Motor neuron (in vitro differentiated cells): Measurements from ENCODE around the gene CIZ1. TPM values are rescaled to one million over a fixed set of nuclear protein-coding genes. Genes with fewer than 3 reads are reported as not detected.
"Not testable (repeated sequence)": the region's sequence is repeated elsewhere in the genome, so short reads cannot be mapped to it uniquely, and the experiment has no call there.

ENCODE experiments used
- ATAC-seq, 8 experiments: fragments of 200-7000 bp; cut with Tn5 transposase; replicated peaks in 6 of 8; 2 replicates each; pipeline ENCODE4 v1.8.0; 2021; ENCODE audit warnings: mild to moderate bottlenecking in 8 of 8, moderate library complexity in 8 of 8
- H3K27ac ChIP-seq, 2 donors: fragments of 250-450 bp; sonication (Bioruptor Pico); 2 replicates each; pipeline ENCODE4 v1.9.0; 2021; ENCODE audit warnings: antibody characterized with exemption in 2 of 2, mild to moderate bottlenecking in 2 of 2, moderate library complexity in 1 of 2
- H3K4me1 ChIP-seq, 2 donors: fragments of 250-450 bp; sonication (Bioruptor Pico); replicated peaks in 1 of 2; 2 replicates each; pipeline ENCODE4 v1.6.1; 2021; ENCODE audit warnings: antibody characterized with exemption in 2 of 2, mild to moderate bottlenecking in 2 of 2, moderate library complexity in 1 of 2
- H3K4me3 ChIP-seq, 5 donors: fragments of 250-450 bp; sonication (Bioruptor Pico); 2 replicates each; pipeline ENCODE4 v1.9.0; 2021; ENCODE audit warnings: antibody characterized with exemption in 5 of 5, mild to moderate bottlenecking in 5 of 5, moderate library complexity in 4 of 5
- WGBS, 10 experiments: fragments of 450-650 bp; shearing (Covaris generic); methylation state at CpG; one replicate each; pipeline ENCODE4 v1.0.0; 2022; 5-methylcytosine and 5-hydroxymethylcytosine counted together
- in situ Hi-C, 9 experiments: fragments of 400-800 bp; cut with MboI; loops; one replicate each; pipeline ENCODE4 v1.15.0; 2021; ENCODE audit warnings: low sequenced_read_pairs in 9 of 9, low pct_unique_long_range_greater_than_20kb in 2 of 9; ENCODE audit not compliant: unreplicated experiment in 9 of 9
- total RNA-seq, 8 experiments: library from RNA; unstranded; fragments of 300-600 nt; gene quantifications; 2 replicates each; pipeline versions ENCODE4 v1.2.3 to v1.2.4, GENCODE V29; 2022

The CIZ1 gene
- total RNA-seq, 8 experiments from 2014 or later, result 36.3 to 92.5 (median 70.9) TPM

GRCh38 chr9:128190516-128191405 lies 611 bp downstream of the CIZ1 start:
- in situ Hi-C loops, result no loop called here
- Histone ChIP-seq H3K27ac (peak overlapping the region; percentile 90 to 92), H3K4me1 (peaks cover 11 to 15% of the 10 kb centered on the region in 2 donors), H3K4me3 (peak overlapping the region; percentile 79 to 100 (median 96))
- peak in 7 of 8 experiments; percentile 3 to 51 (median 29) for ATAC-seq
- 0 to 61% (median 0%) methylated on average over 1 to 9 of the region's 32 CpGs; no CpG with 5 or more reads in 5 of the 10 experiments for WGBS, 10 experiments

GRCh38 chr9:128190013-128190412 lies 1.4 kb downstream of the CIZ1 start:
- ATAC-seq, result no peak
- in situ Hi-C loops, result no loop called here
- no peak overlapping the region for H3K27ac ChIP-seq
- WGBS, 10 experiments, result 71 to 100% (median 92%) methylated on average over 1 to 2 of the region's 2 CpGs; no CpG with 5 or more reads in 5 of the 10 experiments
- H3K4me1 ChIP-seq, result peaks cover 11 to 15% of the 10 kb centered on the region in 2 donors
- H3K4me3 ChIP-seq, result peak overlapping the region in 1 of 5 donors; percentile 79

- Histone ChIP-seq H3K27ac (no peak overlapping the region), H3K4me1 (peaks cover 9 to 14% of the 10 kb centered on the region in 2 donors), H3K4me3 (no peak overlapping the region)
- no peak for ATAC-seq
- WGBS, 10 experiments, result 25 to 100% (median 88%) methylated on average over 1 of the region's 1 CpG; no CpG with 5 or more reads in 2 of the 10 experiments
- in situ Hi-C loops, result no loop called here
Observed at GRCh38 chr9:128188209-128188608, 3.2 kb downstream of the CIZ1 start.

DNA sequence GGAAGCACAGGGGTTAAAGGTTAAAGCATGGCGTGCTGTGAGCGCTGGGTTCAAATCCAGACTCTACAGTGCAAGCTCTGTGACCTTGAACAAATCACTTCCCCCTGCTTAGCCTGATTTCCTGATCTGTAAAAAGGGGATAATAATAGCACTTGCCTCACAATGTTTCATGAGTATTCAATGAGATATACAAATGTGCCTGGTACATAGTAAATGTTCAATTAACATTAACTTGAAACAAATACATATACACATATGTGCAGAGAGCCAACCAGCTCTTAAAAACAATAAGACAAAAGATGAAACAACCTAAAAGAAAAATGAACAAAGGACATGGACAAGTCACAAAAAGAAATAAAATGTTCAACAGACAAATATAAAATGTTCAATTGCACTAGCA lies 4.0 kb downstream of the CIZ1 start:
- in situ Hi-C loops, result no loop called here
- peaks cover 7 to 8% of the 10 kb centered on the region in 2 donors for H3K4me1 ChIP-seq
- no peak overlapping the region for H3K4me3 ChIP-seq
- 79 to 100% (median 100%) methylated on average over 1 to 2 of the region's 2 CpGs; no CpG with 5 or more reads in 5 of the 10 experiments for WGBS, 10 experiments
- H3K27ac ChIP-seq, result no peak overlapping the region
- ATAC-seq, result no peak

- no peak overlapping the region for H3K27ac ChIP-seq
- 81 to 100% (median 95%) methylated on average over 1 to 7 of the region's 11 CpGs; no CpG with 5 or more reads in 3 of the 10 experiments for WGBS, 10 experiments
- peaks cover 4 to 7% of the 10 kb centered on the region in 2 donors for H3K4me1 ChIP-seq
- no peak overlapping the region for H3K4me3 ChIP-seq
- in situ Hi-C loops, result no loop called here
- ATAC-seq, result peak in 1 of 8 experiments; percentile 4
Observed at GRCh38 chr9:128185979-128186965, 5.1 kb downstream of the CIZ1 start.

DNA sequence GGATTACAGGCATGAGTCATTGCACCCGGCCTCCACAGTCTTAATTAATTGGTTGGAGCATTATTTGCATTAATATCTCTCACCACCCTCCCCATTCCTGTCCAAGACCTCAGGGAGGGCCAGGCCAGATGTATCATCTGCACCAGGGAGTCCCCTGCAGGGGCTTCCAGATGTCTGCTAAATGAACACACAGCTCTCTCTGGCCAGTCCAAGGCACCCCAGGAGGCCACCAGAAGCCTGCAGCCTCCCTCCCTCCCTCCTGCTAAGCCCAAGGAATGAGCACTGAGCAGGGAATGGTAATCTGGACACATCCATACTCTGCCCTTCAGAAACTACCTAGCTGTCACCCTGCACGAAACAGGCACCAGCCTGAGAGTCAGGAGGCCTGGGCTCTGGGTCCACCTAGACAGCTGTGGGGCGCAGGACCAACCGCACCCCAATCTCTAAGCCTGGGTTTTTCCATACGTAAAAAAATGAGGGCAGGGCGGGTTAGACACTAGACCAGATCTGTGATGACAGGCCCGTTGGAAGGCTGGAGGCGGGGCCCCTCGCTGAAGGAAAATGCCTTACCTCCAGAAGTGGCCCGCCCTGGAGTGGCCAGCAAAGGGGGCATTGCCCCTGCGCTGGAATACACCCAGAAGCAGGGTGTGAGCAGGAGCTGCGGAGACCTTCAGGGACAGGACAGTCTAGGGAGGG lies 8.3 kb downstream of the CIZ1 start:
- Histone ChIP-seq H3K4me1 (no peaks in the 10 kb centered on the region), H3K27ac (no peak overlapping the region), H3K4me3 (no peak overlapping the region)
- ATAC-seq, result peak in 6 of 8 experiments; percentile 7 to 84 (median 22)
- WGBS, 10 experiments, result 0 to 100% (median 68%) methylated on average over 1 to 11 of the region's 12 CpGs; no CpG with 5 or more reads in 4 of the 10 experiments
- in situ Hi-C loops, result no loop called here

GRCh38 chr9:128181480-128181879 lies 9.9 kb downstream of the CIZ1 start:
- in situ Hi-C loops, result not testable (repeated sequence)
- 45% methylated on average over 2 of the region's 12 CpGs; no CpG with 5 or more reads in 9 of the 10 experiments for WGBS, 10 experiments
- peak in 1 of 8 experiments; percentile 57 for ATAC-seq

GRCh38 chr9:128180447-128180846 lies 10.9 kb downstream of the CIZ1 start:
- in situ Hi-C loops, result no loop called here
- H3K4me3 ChIP-seq, result no peak overlapping the region
- 100% methylated on average over 3 of the region's 8 CpGs; no CpG with 5 or more reads in 9 of the 10 experiments for WGBS, 10 experiments
- no peaks in the 10 kb centered on the region for H3K4me1 ChIP-seq
- H3K27ac ChIP-seq, result no peak overlapping the region
- no peak for ATAC-seq

More at GRCh38 chr9:128181480-128181879, 9.9 kb downstream of the CIZ1 start:
- H3K4me3 ChIP-seq, H3K27ac ChIP-seq, H3K4me1 ChIP-seq: not testable (repeated sequence)

- in situ Hi-C loops, result no loop called here
- WGBS, 10 experiments, result 17 to 100% (median 98%) methylated on average over 1 to 7 of the region's 8 CpGs; no CpG with 5 or more reads in 4 of the 10 experiments
- no peak for ATAC-seq
Observed at GRCh38 chr9:128180001-128180400, 11.4 kb downstream of the CIZ1 start.

DNA sequence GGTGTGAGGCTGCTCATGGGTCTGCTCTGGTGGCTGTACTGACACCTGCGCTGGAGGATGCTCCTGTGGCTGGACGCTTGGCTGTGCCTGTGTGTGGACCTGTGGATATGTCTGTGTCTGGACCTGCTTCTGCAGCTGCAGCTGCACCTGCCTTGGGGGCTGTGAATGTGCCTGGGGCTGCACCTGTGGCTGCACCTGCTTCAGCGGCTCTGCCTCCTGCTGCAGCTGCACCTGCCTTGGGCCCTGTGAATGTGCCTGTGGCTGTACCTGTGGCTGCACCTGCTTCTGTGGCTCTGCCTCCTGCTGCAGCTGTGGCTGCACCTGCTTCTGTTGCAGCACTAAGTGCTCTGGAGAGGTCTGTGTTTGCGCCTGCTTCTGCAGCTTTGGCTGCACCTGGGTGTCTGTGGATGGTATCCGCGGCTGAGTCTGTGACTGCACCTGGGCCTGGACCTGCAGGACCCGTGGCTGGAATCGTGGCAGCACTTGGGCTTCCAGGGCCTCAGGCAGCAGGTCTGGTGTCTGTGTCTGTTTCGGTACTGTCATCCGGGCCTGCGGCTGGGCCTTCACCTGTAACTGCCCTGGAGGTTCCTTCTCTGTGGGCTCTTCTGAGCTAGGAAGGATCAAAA lies 12.5 kb downstream of the CIZ1 start:
- Histone ChIP-seq H3K27ac (no peak overlapping the region), H3K4me3 (no peak overlapping the region), H3K4me1 (no peaks in the 10 kb centered on the region)
- in situ Hi-C loops, result no loop called here
- no peak for ATAC-seq
- WGBS, 10 experiments, result 84 to 100% (median 92%) methylated on average over 1 to 6 of the region's 11 CpGs; no CpG with 5 or more reads in 4 of the 10 experiments

More at GRCh38 chr9:128180001-128180400, 11.4 kb downstream of the CIZ1 start:
- Histone ChIP-seq H3K27ac (no peak overlapping the region), H3K4me3 (no peak overlapping the region), H3K4me1 (no peaks in the 10 kb centered on the region)

DNA sequence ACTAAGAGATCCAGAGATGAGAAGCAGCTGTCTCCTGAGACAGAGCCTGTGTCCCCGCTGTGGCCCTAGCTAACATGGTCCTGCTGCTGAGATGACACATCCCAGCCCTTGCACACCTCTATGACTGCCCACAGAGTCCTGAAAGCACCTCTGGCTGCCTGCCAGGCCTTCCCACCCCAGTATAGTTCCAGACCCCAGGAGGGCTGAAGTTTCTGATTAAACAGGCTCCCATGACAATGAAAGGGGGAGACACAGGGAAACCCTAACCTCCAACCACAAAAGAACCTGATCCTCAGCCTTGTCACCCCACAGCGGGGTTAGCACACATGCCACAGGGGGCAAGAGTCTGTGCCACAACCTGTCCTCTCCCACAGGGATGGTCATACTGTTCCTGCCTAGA lies 15.6 kb downstream of the CIZ1 start:
- ATAC-seq, result peak in 3 of 8 experiments; percentile 46 to 61 (median 53)
- Histone ChIP-seq H3K4me3 (no peak overlapping the region), H3K4me1 (no peaks in the 10 kb centered on the region), H3K27ac (no peak overlapping the region)
- in situ Hi-C loops, result no loop called here
- 80 to 100% (median 94%) methylated on average over 1 of the region's 2 CpGs; no CpG with 5 or more reads in 6 of the 10 experiments for WGBS, 10 experiments
